Hepatocyte (in vitro differentiated cells): ENCODE results near the gene INSIG1. TPM values are rescaled to one million over a fixed set of nuclear protein-coding genes. Genes with fewer than 3 reads are reported as not detected.

Experiments
- DNase-seq: peaks from one replicate; pipeline ENCODE4 v3.0.0-alpha.2; 2016; ENCODE audit warnings: low spot score
- H2AFZ ChIP-seq: fragments of 200-600 bp; sonication (generic); 2 replicates; pipeline ENCODE4 v1.6.0; 2016; ENCODE audit warnings: antibody characterized with exemption, mild to moderate bottlenecking
- H3K27ac ChIP-seq: fragments of 200-600 bp; sonication (generic); 2 replicates; pipeline ENCODE4 v1.5.1; 2016; ENCODE audit warnings: mild to moderate bottlenecking
- H3K27me3 ChIP-seq: fragments of 200-600 bp; sonication (generic); 2 replicates; pipeline ENCODE4 v1.6.1; 2016
- H3K36me3 ChIP-seq: fragments of 200-600 bp; sonication (generic); replicated peaks from 2 replicates; pipeline ENCODE4 v1.5.1; 2016; ENCODE audit warnings: low read depth; ENCODE audit not compliant: insufficient read depth
- H3K4me1 ChIP-seq: fragments of 200-600 bp; sonication (generic); 2 replicates; pipeline ENCODE4 v1.5.1; 2016; ENCODE audit warnings: mild to moderate bottlenecking, moderate library complexity; ENCODE audit not compliant: insufficient read depth
- H3K4me2 ChIP-seq: fragments of 200-600 bp; sonication (generic); 2 replicates; pipeline ENCODE4 v1.6.0; 2016
- H3K4me3 ChIP-seq: fragments of 200-600 bp; sonication (generic); 2 replicates; pipeline ENCODE4 v1.5.1; 2016; ENCODE audit warnings: mild to moderate bottlenecking
- H3K79me2 ChIP-seq: fragments of 200-600 bp; sonication (generic); 2 replicates; pipeline ENCODE4 v1.6.0; 2017; ENCODE audit warnings: mild to moderate bottlenecking
- H3K9me2 ChIP-seq: fragments of 200-600 bp; sonication (generic); replicated peaks from 2 replicates; pipeline ENCODE4 v1.6.0; 2017; ENCODE audit warnings: mild to moderate bottlenecking; ENCODE audit not compliant: insufficient read depth
- H3K9me3 ChIP-seq: fragments of 200-600 bp; sonication (generic); 2 replicates; pipeline ENCODE4 v1.5.1; 2016; ENCODE audit warnings: low read depth, mild to moderate bottlenecking
- H4K20me1 ChIP-seq: fragments of 200-600 bp; sonication (generic); 2 replicates; pipeline ENCODE4 v1.6.0; 2016; ENCODE audit warnings: mild to moderate bottlenecking; ENCODE audit not compliant: insufficient read depth, poor library complexity, severe bottlenecking
- EZH2 ChIP-seq: fragments of 200-600 bp; sonication (generic); IDR thresholded peaks from 2 replicates; pipeline ENCODE4 v1.6.1; 2016; ENCODE audit warnings: antibody characterized with exemption, mild to moderate bottlenecking, borderline replicate concordance
- EZH2phosphoT487 ChIP-seq: fragments of 200-600 bp; sonication (generic); IDR thresholded peaks from one replicate; pipeline ENCODE4 v1.6.1; 2018; ENCODE audit warnings: antibody characterized with exemption, mild to moderate bottlenecking, low read depth, moderate library complexity; ENCODE audit not compliant: unreplicated experiment, severe bottlenecking
- WGBS: methylation state at CpG from one replicate; pipeline ENCODE4 v1.1.6; 2016; ENCODE audit warnings: low lambda C conversion rate; ENCODE audit errors: missing lambda C conversion rate; 5-methylcytosine and 5-hydroxymethylcytosine counted together
- polyA plus RNA-seq: library from polyadenylated mRNA; unstranded; fragments of >200 nt; fragmentation: Nextera tagmentation; extraction: Ambion mirVana; gene quantifications from 2 replicates; pipeline ENCODE4 v1.2.1, GENCODE V29; 2016
- total RNA-seq: library from RNA; depleted of rRNA; stranded (reverse); fragments of >200 nt; gene quantifications from 2 replicates; pipeline ENCODE4 v1.2.3, GENCODE V29; 2014
- TF ChIP-seq, protein P1 (sequence below): fragments of 200-600 bp; sonication (generic); IDR thresholded peaks from 2 replicates; pipeline ENCODE4 v1.5.1; 2016; ENCODE audit warnings: antibody characterized with exemption, mild to moderate bottlenecking; ENCODE audit not compliant: poor library complexity

Gene INSIG1
- total and polyA plus RNA-seq, 2 experiments from 2014 or later, result 196 to 305 TPM

DNA sequence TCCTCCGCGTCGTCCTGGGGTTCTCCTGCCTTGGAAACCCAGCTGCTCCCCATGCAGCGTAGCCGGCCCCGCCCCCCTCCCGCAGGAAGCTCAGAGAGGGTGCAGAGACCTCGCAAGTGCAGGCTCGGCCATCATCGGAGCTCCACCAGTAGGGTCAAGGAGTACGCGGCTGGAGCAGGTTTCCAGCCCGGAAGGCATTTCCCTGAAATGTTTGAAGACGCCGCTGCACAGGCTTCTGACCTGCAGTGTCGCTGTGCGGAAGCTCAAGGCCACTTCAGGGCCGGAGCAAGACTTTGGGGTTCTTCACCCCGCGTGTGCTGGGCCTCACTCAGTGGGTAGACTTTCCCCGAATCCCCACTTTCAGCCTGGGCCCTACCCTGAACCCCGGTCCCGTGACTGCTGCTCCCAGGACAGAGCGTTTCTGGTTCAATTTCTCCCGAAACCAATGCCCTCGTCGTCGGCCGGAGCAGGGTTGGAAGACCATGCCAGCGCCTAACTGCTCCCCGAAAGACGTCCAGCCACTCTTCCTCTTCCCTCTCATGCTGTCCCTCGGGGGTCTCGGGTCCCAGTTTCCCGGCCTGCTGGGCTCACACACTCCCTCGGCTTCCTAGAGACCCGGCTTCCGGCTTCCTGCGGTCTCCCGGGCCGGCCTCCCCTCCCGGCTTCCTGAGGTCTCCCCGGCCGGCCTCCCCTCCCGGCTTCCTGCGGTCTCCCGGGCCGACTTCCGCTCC lies 52.1 kb downstream of the INSIG1 start:
- Histone ChIP-seq H3K36me3 (no peaks in the 10 kb centered on the region), H3K79me2 (no peaks in the 10 kb centered on the region), H4K20me1 (no peaks in the 10 kb centered on the region), H3K4me2 (no peak overlapping the region), H3K4me1 (peaks cover 3% of the 10 kb centered on the region), H3K27ac (no peak overlapping the region), H3K27me3 (peaks cover 16% of the 10 kb centered on the region), H3K9me3 (no peaks in the 10 kb centered on the region), H2AFZ (no peak overlapping the region), H3K4me3 (no peak overlapping the region), H3K9me2 (no peaks in the 10 kb centered on the region)
- WGBS, result 65% methylated on average over 33 of the region's 49 CpGs
- DNase-seq, result no peak
- TF ChIP-seq, protein P1, sequence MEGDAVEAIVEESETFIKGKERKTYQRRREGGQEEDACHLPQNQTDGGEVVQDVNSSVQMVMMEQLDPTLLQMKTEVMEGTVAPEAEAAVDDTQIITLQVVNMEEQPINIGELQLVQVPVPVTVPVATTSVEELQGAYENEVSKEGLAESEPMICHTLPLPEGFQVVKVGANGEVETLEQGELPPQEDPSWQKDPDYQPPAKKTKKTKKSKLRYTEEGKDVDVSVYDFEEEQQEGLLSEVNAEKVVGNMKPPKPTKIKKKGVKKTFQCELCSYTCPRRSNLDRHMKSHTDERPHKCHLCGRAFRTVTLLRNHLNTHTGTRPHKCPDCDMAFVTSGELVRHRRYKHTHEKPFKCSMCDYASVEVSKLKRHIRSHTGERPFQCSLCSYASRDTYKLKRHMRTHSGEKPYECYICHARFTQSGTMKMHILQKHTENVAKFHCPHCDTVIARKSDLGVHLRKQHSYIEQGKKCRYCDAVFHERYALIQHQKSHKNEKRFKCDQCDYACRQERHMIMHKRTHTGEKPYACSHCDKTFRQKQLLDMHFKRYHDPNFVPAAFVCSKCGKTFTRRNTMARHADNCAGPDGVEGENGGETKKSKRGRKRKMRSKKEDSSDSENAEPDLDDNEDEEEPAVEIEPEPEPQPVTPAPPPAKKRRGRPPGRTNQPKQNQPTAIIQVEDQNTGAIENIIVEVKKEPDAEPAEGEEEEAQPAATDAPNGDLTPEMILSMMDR, result no peak
- TF ChIP-seq EZH2 (no peak), EZH2phosphoT487 (no peak)

GRCh38 chr7:155351120-155351870 lies 53.6 kb downstream of the INSIG1 start:
- H3K36me3 ChIP-seq, result no peaks in the 10 kb centered on the region
- no peaks in the 10 kb centered on the region for H3K9me3 ChIP-seq
- no peaks in the 10 kb centered on the region for H3K9me2 ChIP-seq
- peaks cover 16% of the 10 kb centered on the region for H3K27me3 ChIP-seq
- no peak overlapping the region for H3K4me3 ChIP-seq
- no peak for TF ChIP-seq EZH2phosphoT487
- TF ChIP-seq, protein P1, result no peak
- no peak for TF ChIP-seq EZH2
- no peak overlapping the region for H2AFZ ChIP-seq
- H3K27ac ChIP-seq, result no peak overlapping the region
- H3K4me1 ChIP-seq, result no peaks in the 10 kb centered on the region
- H3K79me2 ChIP-seq, result no peaks in the 10 kb centered on the region
- no peak for DNase-seq
- 90% methylated on average over 14 of the region's 14 CpGs for WGBS
- H4K20me1 ChIP-seq, result no peaks in the 10 kb centered on the region
- no peak overlapping the region for H3K4me2 ChIP-seq

- Histone ChIP-seq H2AFZ (no peak overlapping the region), H3K79me2 (no peaks in the 10 kb centered on the region), H3K27ac (no peak overlapping the region), H4K20me1 (no peaks in the 10 kb centered on the region), H3K4me1 (no peaks in the 10 kb centered on the region), H3K9me3 (no peaks in the 10 kb centered on the region), H3K27me3 (peaks cover 19% of the 10 kb centered on the region), H3K36me3 (no peaks in the 10 kb centered on the region), H3K9me2 (no peaks in the 10 kb centered on the region), H3K4me3 (no peak overlapping the region), H3K4me2 (no peak overlapping the region)
- TF ChIP-seq EZH2phosphoT487, result no peak
- TF ChIP-seq, protein P1, result no peak
- TF ChIP-seq EZH2, result no peak
- 85% methylated on average over 21 of the region's 21 CpGs for WGBS
- DNase-seq, result no peak
Observed at GRCh38 chr7:155352076-155352752, 54.5 kb downstream of the INSIG1 start.
